K562 (cell line): Measurements from ENCODE around the gene SRPX. TPM values are rescaled to one million over a fixed set of nuclear protein-coding genes. Genes with fewer than 3 reads are reported as not detected.
A peak's percentile ranks its signal among the peaks of the same experiment; 100 is the strongest.

Source experiments
- BCL6 ChIP-seq: fragments of 250-450 bp; sonication (Bioruptor Pico); IDR thresholded peaks from 2 replicates; pipeline ENCODE4 v1.4.0; 2020
- CBFA2T3 ChIP-seq: fragments of 450-650 bp; IDR thresholded peaks from 2 replicates; pipeline ENCODE4 v1.6.1; 2017
- CC2D1A ChIP-seq: fragments of 450-650 bp; IDR thresholded peaks from 2 replicates; pipeline ENCODE4 v1.6.1; 2017; ENCODE audit warnings: mild to moderate bottlenecking
- CEBPB ChIP-seq: fragments of 450-650 bp; IDR thresholded peaks from 2 replicates; pipeline ENCODE4 v1.6.1; 2016; ENCODE audit warnings: missing genetic modification characterization, missing compliant biosample characterization
- COPS2 ChIP-seq: fragments of 450-650 bp; conservative IDR thresholded peaks from 2 replicates; pipeline ENCODE4 v1.6.1; 2016; ENCODE audit warnings: mild to moderate bottlenecking, moderate library complexity
- EP300 ChIP-seq: IDR thresholded peaks from 2 replicates; pipeline ENCODE4 v1.6.1; 2012; ENCODE audit warnings: low read length, improper control_type of control experiment
- ID3 ChIP-seq, 2 experiments: fragments of 250-450 bp in 1 of 2; fragments of 450-650 bp in 1 of 2; sonication (Bioruptor Pico) in 1 of 2; IDR thresholded peaks; 2 replicates each; pipeline versions ENCODE4 v1.6.1 to v1.8.0; 2016 to 2021; ENCODE audit warnings: mild to moderate bottlenecking in 2 of 2, moderate library complexity in 2 of 2, missing compliant biosample characterization in 1 of 2, missing genetic modification characterization in 1 of 2
- MEIS2 ChIP-seq: fragments of 450-650 bp; IDR thresholded peaks from 2 replicates; pipeline ENCODE4 v1.6.1; 2014; ENCODE audit warnings: mild to moderate bottlenecking; ENCODE audit not compliant: partially characterized antibody
- PHTF2 ChIP-seq: fragments of 250-450 bp; sonication (Bioruptor Pico); IDR thresholded peaks from 2 replicates; pipeline ENCODE4 v1.5.0; 2021; ENCODE audit warnings: mild to moderate bottlenecking
- PML ChIP-seq: IDR thresholded peaks from 2 replicates; pipeline ENCODE4 v1.6.1; 2012; ENCODE audit warnings: low read length, inconsistent platforms
- PREB ChIP-seq: sonication (generic); formaldehyde crosslinking; IDR thresholded peaks from 2 replicates; pipeline ENCODE4 v1.8.1; 2023; ENCODE audit warnings: mild to moderate bottlenecking, missing genetic modification reagents
- RBBP5 ChIP-seq: fragments of 200-600 bp; sonication (generic); IDR thresholded peaks from 2 replicates; pipeline ENCODE4 v1.6.1; 2012; ENCODE audit warnings: borderline replicate concordance, mild to moderate bottlenecking, low read length, control low read depth, inconsistent platforms; ENCODE audit not compliant: insufficient read depth, poor library complexity, severe bottlenecking
- RCOR1 ChIP-seq, 2 experiments: IDR thresholded peaks; 2 replicates each; pipeline ENCODE4 v1.6.1; 2012; ENCODE audit warnings: low read depth in 2 of 2, low read length in 2 of 2, borderline replicate concordance in 1 of 2, improper control_type of control experiment in 1 of 2
- TAL1 ChIP-seq: fragments of 450-650 bp; IDR thresholded peaks from 2 replicates; pipeline ENCODE4 v1.6.1; 2016; ENCODE audit warnings: mild to moderate bottlenecking
- ZBTB7A ChIP-seq: IDR thresholded peaks from 2 replicates; pipeline ENCODE4 v1.6.1; 2011; ENCODE audit warnings: low read depth, mild to moderate bottlenecking, low read length, moderate library complexity, borderline replicate concordance; ENCODE audit not compliant: control insufficient read depth
- ZMIZ1 ChIP-seq, 2 experiments: fragments of 150-350 bp in 1 of 2; IDR thresholded peaks; 2 replicates each; pipeline ENCODE4 v1.6.1; 2012 to 2016; ENCODE audit warnings: low read depth in 2 of 2, low read length in 2 of 2, mild to moderate bottlenecking in 1 of 2, moderate library complexity in 1 of 2
- ZNF668 ChIP-seq: fragments of 250-450 bp; sonication (Bioruptor Pico); IDR thresholded peaks from 2 replicates; pipeline ENCODE4 v1.8.0; 2022; ENCODE audit warnings: mild to moderate bottlenecking, inconsistent platforms
- polyA plus RNA-seq, 8 experiments: library from polyadenylated mRNA; depleted of rRNA in 4 of 8; stranded (reverse) in 5 of 8; unstranded in 3 of 8; fragments of >200 nt; fragmentation: Nextera tagmentation in 2 of 8; fragmentation: Illumina TruSeq in 1 of 8; extraction: Ambion mirVana in 2 of 8; extraction: Trizol in 1 of 8; gene quantifications; 2 replicates each; pipeline versions ENCODE4 v1.2.1 to v1.2.3, GENCODE V29; 2011 to 2014; ENCODE audit warnings: inconsistent platforms in 1 of 8, missing spikeins in 1 of 8
- total RNA-seq, 7 experiments: library from RNA; depleted of rRNA in 6 of 7; stranded (reverse); fragments of >200 nt in 6 of 7; fragmentation: Illumina TruSeq in 2 of 7; extraction: Trizol in 2 of 7; gene quantifications; 2 replicates each; pipeline versions ENCODE4 v1.2.1 to v1.2.3, GENCODE V29; 2011 to 2021; ENCODE audit warnings: low replicate concordance in 1 of 7
- TF ChIP-seq, protein P1 (sequence below): fragments of 450-650 bp; IDR thresholded peaks from one replicate; pipeline ENCODE4 v1.6.1; 2018; ENCODE audit warnings: mild to moderate bottlenecking, moderate library complexity; ENCODE audit not compliant: partially characterized antibody
- TF ChIP-seq, protein P2 (sequence below), 2 experiments: IDR thresholded peaks in 1 of 2; conservative IDR thresholded peaks in 1 of 2; 2 replicates each; pipeline ENCODE4 v1.6.1; 2016; ENCODE audit warnings: low read depth in 2 of 2, mild to moderate bottlenecking in 1 of 2, missing compliant biosample characterization in 1 of 2, missing genetic modification characterization in 1 of 2, moderate library complexity in 1 of 2

Gene SRPX
- total and polyA plus RNA-seq, 9 of the 15 experiments (the other 6 are each of a cell fraction or from before 2014, with no cell fraction given) = 0.11 to 0.77 (median 0.38) TPM; not detected in 2

DNA sequence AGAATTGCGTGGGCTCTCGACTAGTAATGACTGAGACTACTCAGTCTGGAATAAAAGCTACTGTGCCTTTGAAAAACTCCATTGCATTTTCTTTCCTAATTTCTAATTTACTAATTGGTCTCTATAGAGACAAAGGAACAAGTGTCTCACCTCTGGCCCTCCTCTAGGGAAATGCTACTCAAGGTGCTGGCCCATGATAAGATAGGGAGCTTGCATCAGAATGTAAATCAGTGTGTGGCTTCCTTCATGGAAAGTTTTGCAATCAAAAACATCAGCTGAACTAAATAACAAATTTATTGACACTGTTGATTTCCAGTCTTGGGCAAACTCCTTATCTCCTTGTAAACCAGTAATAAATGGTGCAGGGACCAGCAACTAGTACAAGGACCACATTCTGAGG lies 81.8 kb downstream of the SRPX start (continued):
- TF ChIP-seq ZMIZ1 (IDR thresholded peaks at IDR 0.05; ENCODE audit: low read depth in 2 of 2, low read length in 2 of 2) = no peak
- TF ChIP-seq CBFA2T3 = peak; percentile 56
- TF ChIP-seq ZBTB7A = no peak
- no peak for TF ChIP-seq PREB (CRISPR knock-in tag)
- TF ChIP-seq EP300 = peak; percentile 70
- TF ChIP-seq ID3 (CRISPR knock-in tag; IDR thresholded peaks at IDR 0.05) = no peak
- TF ChIP-seq ID3 (tag; IDR thresholded peaks at IDR 0.05) = no peak
- TF ChIP-seq TAL1 = peak; percentile 64
- no peak for TF ChIP-seq BCL6
- TF ChIP-seq RBBP5 = no peak
- TF ChIP-seq PHTF2 (CRISPR knock-in tag) = no peak
- TF ChIP-seq, protein P1, sequence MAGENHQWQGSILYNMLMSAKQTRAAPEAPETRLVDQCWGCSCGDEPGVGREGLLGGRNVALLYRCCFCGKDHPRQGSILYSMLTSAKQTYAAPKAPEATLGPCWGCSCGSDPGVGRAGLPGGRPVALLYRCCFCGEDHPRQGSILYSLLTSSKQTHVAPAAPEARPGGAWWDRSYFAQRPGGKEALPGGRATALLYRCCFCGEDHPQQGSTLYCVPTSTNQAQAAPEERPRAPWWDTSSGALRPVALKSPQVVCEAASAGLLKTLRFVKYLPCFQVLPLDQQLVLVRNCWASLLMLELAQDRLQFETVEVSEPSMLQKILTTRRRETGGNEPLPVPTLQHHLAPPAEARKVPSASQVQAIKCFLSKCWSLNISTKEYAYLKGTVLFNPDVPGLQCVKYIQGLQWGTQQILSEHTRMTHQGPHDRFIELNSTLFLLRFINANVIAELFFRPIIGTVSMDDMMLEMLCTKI = no peak
- TF ChIP-seq COPS2 = no peak
- TF ChIP-seq CC2D1A = no peak
- TF ChIP-seq RCOR1 (IDR thresholded peaks at IDR 0.05; ENCODE audit: borderline replicate concordance in 1 of 2, low read depth in 2 of 2, low read length in 2 of 2) = peak in 1 of 2 experiments; percentile 86; a peak in 2 of 4 replicates
- peak; percentile 88 for TF ChIP-seq CEBPB (tag)
- TF ChIP-seq, protein P2, sequence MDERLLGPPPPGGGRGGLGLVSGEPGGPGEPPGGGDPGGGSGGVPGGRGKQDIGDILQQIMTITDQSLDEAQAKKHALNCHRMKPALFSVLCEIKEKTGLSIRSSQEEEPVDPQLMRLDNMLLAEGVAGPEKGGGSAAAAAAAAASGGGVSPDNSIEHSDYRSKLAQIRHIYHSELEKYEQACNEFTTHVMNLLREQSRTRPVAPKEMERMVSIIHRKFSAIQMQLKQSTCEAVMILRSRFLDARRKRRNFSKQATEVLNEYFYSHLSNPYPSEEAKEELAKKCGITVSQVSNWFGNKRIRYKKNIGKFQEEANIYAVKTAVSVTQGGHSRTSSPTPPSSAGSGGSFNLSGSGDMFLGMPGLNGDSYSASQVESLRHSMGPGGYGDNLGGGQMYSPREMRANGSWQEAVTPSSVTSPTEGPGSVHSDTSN (CRISPR knock-in tag; IDR thresholded peaks at IDR 0.05; ENCODE audit: low read depth) = no peak
- TF ChIP-seq, protein P2 (tag; conservative IDR thresholded peaks at IDR 0.05; ENCODE audit: low read depth) = 0 out of 2 replicates have a peak, but pooled peaks have one; percentile 40
- peak; percentile 51 for TF ChIP-seq MEIS2
- TF ChIP-seq PML = peak; percentile 36; the same call in 1 of the 2 replicates
- no peak for TF ChIP-seq ZNF668
- TF ChIP-seq, all 486 proteins: peak for 18
